HEK293 (cell line): ENCODE results near the gene CHMP6.

ENCODE experiments used
- CTCF ChIA-PET: fragments of 350-600 bp; formaldehyde crosslinking; extraction: SDS; loops from one replicate; lab custom pipeline; 2021; ENCODE audit warnings: antibody characterized with exemption; lab: Yijun Ruan, JAX
- POLR2A ChIA-PET: fragments of 300-600 bp; formaldehyde crosslinking; extraction: SDS; loops from one replicate; lab custom pipeline; 2020; ENCODE audit warnings: antibody characterized with exemption, inconsistent platforms; lab: Yijun Ruan, JAX
- H3K27ac ChIP-seq: fragments of 200-500 bp; sonication (Bioruptor generic); 2 replicates; pipeline ENCODE4 v1.5.1; 2014; ENCODE audit warnings: low read depth, low read length, control low read depth, inconsistent platforms; ENCODE audit errors: extremely low read depth
- H3K36me3 ChIP-seq, 2 experiments: fragments of 200-500 bp in 1 of 2; sonication (Bioruptor generic) in 1 of 2; 1 replicate in 1 of 2; 2 replicates in 1 of 2; pipeline ENCODE4 v1.5.1; 2014 to 2017; ENCODE audit warnings: inconsistent platforms in 2 of 2, low read length in 2 of 2; ENCODE audit not compliant: control insufficient read depth in 2 of 2, insufficient read depth in 1 of 2
- H3K4me1 ChIP-seq: fragments of 200-500 bp; sonication (Bioruptor generic); 2 replicates; pipeline ENCODE4 v1.5.1; 2014; ENCODE audit warnings: mild to moderate bottlenecking, low read length, inconsistent platforms; ENCODE audit not compliant: control insufficient read depth, insufficient read depth
- H3K4me3 ChIP-seq: 2 replicates; pipeline ENCODE4 v1.5.1; 2011; ENCODE audit warnings: low read depth, mild to moderate bottlenecking, control low read depth, low read length, moderate library complexity
- H3K9me3 ChIP-seq: fragments of 200-500 bp; sonication (Bioruptor generic); 2 replicates; pipeline ENCODE4 v1.5.1; 2014; ENCODE audit warnings: low read depth, low read length, inconsistent platforms; ENCODE audit not compliant: control insufficient read depth, insufficient read depth
- FEZF1 ChIP-seq: fragments of 450-650 bp; formaldehyde crosslinking; IDR thresholded peaks from 2 replicates; pipeline ENCODE4 v1.5.1; 2016; ENCODE audit warnings: missing biosample characterization, missing genetic modification characterization
- GLIS1 ChIP-seq: fragments of 450-650 bp; formaldehyde crosslinking; IDR thresholded peaks from 2 replicates; pipeline ENCODE4 v1.5.1; 2016; ENCODE audit warnings: missing biosample characterization, missing genetic modification characterization
- MZF1 ChIP-seq: fragments of 450-650 bp; formaldehyde crosslinking; IDR thresholded peaks from 2 replicates; pipeline ENCODE4 v1.5.1; 2017; ENCODE audit warnings: missing biosample characterization, missing genetic modification characterization, borderline replicate concordance
- REPIN1 ChIP-seq: fragments of 450-650 bp; formaldehyde crosslinking; IDR thresholded peaks from 2 replicates; pipeline ENCODE4 v1.5.1; 2017; ENCODE audit warnings: missing biosample characterization, missing genetic modification characterization, low read depth
- ZBTB21 ChIP-seq: fragments of 450-650 bp; formaldehyde crosslinking; IDR thresholded peaks from 2 replicates; pipeline ENCODE4 v1.5.1; 2017; ENCODE audit warnings: missing biosample characterization, missing genetic modification characterization
- ZIC2 ChIP-seq: fragments of 450-650 bp; formaldehyde crosslinking; IDR thresholded peaks from 2 replicates; pipeline ENCODE4 v1.5.1; 2016; ENCODE audit warnings: missing biosample characterization, missing genetic modification characterization
- ZNF132 ChIP-seq: fragments of 450-650 bp; formaldehyde crosslinking; IDR thresholded peaks from 2 replicates; pipeline ENCODE4 v1.5.1; 2017; ENCODE audit warnings: missing biosample characterization, missing genetic modification characterization, borderline replicate concordance
- ZNF140 ChIP-seq: fragments of 450-650 bp; formaldehyde crosslinking; IDR thresholded peaks from 2 replicates; pipeline ENCODE4 v1.5.1; 2016; ENCODE audit warnings: missing biosample characterization, missing genetic modification characterization
- ZNF146 ChIP-seq: fragments of 450-650 bp; formaldehyde crosslinking; IDR thresholded peaks from 2 replicates; pipeline ENCODE4 v1.5.1; 2016; ENCODE audit warnings: missing biosample characterization, missing genetic modification characterization
- ZNF24 ChIP-seq: fragments of 450-650 bp; formaldehyde crosslinking; IDR thresholded peaks from 2 replicates; pipeline ENCODE4 v1.5.1; 2016; ENCODE audit warnings: missing biosample characterization, missing genetic modification characterization
- ZNF776 ChIP-seq: fragments of 450-650 bp; formaldehyde crosslinking; IDR thresholded peaks from 2 replicates; pipeline ENCODE4 v1.5.0; 2017; ENCODE audit warnings: missing biosample characterization, missing genetic modification characterization, borderline replicate concordance
- TF ChIP-seq, protein P1 (sequence below): fragments of 450-650 bp; formaldehyde crosslinking; IDR thresholded peaks from 2 replicates; pipeline ENCODE4 v1.5.1; 2016; ENCODE audit warnings: missing biosample characterization, missing genetic modification characterization, low read depth
- TF ChIP-seq, protein P2 (sequence below): fragments of 450-650 bp; formaldehyde crosslinking; IDR thresholded peaks from 2 replicates; pipeline ENCODE4 v1.5.1; 2016; ENCODE audit warnings: missing biosample characterization, missing genetic modification characterization
- TF ChIP-seq, protein P3 (sequence below): fragments of 450-650 bp; formaldehyde crosslinking; IDR thresholded peaks from 2 replicates; pipeline ENCODE4 v1.5.1; 2016; ENCODE audit warnings: missing biosample characterization, missing genetic modification characterization
- TF ChIP-seq, protein P4 (sequence below): fragments of 450-650 bp; formaldehyde crosslinking; IDR thresholded peaks from 2 replicates; pipeline ENCODE4 v1.5.1; 2016; ENCODE audit warnings: missing biosample characterization, missing genetic modification characterization

The CHMP6 gene

GRCh38 chr17:80971704-80972304 is 19.8 kb upstream of the CHMP6 start:
- ChIA-PET CTCF (interaction anchor here (0.7 to 1.0 kb wide), 3 partner anchors 10 to 670 kb away, joined by 3 to 4 read pairs (median 3); no protein-coding TSS in a partner anchor), POLR2A (no interaction called here)
- no peaks in the 10 kb centered on the region for H3K4me1 ChIP-seq

DNA sequence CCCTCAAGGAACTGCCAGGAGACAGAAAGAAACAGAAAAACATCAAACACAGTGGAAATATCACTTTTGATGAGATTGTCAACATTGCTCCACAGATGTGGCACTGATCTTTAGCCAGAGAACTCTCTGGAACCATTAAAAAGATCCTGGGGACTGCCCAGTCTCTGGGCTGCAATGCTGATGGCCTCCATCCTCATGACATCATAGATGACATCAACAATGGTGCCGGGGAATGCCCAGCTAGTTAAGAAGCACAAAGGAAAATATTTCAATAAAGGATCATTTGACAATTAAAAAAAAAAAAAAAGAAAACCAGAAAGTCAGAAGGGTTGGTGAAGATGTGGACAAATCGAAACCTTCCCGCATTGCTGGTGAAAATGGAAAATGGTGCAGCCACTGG is 14.9 kb upstream of the CHMP6 start:
- Histone ChIP-seq H3K9me3 (no peaks in the 10 kb centered on the region), H3K27ac (no peak overlapping the region), H3K4me3 (no peak overlapping the region), H3K36me3 (no peaks in the 10 kb centered on the region), H3K4me1 (no peaks in the 10 kb centered on the region)
- ChIA-PET POLR2A (no interaction called here), CTCF (interaction anchor here (0.6 to 1.3 kb wide), 2 partner anchors 8 to 550 kb away, joined by 3 to 5 read pairs; no protein-coding TSS in a partner anchor)
- TF ChIP-seq MZF1 (tag by site-specific recombination): no peak
- TF ChIP-seq, protein P1, sequence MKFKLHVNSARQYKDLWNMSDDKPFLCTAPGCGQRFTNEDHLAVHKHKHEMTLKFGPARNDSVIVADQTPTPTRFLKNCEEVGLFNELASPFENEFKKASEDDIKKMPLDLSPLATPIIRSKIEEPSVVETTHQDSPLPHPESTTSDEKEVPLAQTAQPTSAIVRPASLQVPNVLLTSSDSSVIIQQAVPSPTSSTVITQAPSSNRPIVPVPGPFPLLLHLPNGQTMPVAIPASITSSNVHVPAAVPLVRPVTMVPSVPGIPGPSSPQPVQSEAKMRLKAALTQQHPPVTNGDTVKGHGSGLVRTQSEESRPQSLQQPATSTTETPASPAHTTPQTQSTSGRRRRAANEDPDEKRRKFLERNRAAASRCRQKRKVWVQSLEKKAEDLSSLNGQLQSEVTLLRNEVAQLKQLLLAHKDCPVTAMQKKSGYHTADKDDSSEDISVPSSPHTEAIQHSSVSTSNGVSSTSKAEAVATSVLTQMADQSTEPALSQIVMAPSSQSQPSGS (tag by site-specific recombination): 0 out of 2 replicates have a peak, but pooled peaks have one; percentile 25

More at GRCh38 chr17:80971704-80972304, 19.8 kb upstream of the CHMP6 start:
- Histone ChIP-seq H3K4me3 (no peak overlapping the region), H3K9me3 (no peaks in the 10 kb centered on the region), H3K36me3 (no peaks in the 10 kb centered on the region), H3K27ac (no peak overlapping the region)
- TF ChIP-seq GLIS1 (tag by site-specific recombination): no peak
- TF ChIP-seq ZNF132: no peak
- no peak for TF ChIP-seq ZBTB21 (tag by site-specific recombination)
- peak; percentile 58 for TF ChIP-seq ZIC2 (tag by site-specific recombination)
- no peak for TF ChIP-seq FEZF1 (tag by site-specific recombination)
- TF ChIP-seq REPIN1 (tag by site-specific recombination): no peak

- no peak overlapping the region for H3K4me3 ChIP-seq
- no peaks in the 10 kb centered on the region for H3K36me3 ChIP-seq
- H3K4me1 ChIP-seq: no peaks in the 10 kb centered on the region
- no peak overlapping the region for H3K27ac ChIP-seq
- H3K9me3 ChIP-seq: no peaks in the 10 kb centered on the region
- CTCF ChIA-PET: interaction anchor here (1.3 kb wide), 1 partner anchor 550 kb away, joined by 5 read pairs; no protein-coding TSS in a partner anchor
- TF ChIP-seq ZNF140 (peak; percentile 56; the same call in 1 of the 2 replicates), ZNF24 (tag by site-specific recombination) (0 out of 2 replicates have a peak, but pooled peaks have one; percentile 67), ZNF776 (tag by site-specific recombination) (no peak), ZNF146 (tag by site-specific recombination) (peak; percentile 98)
- TF ChIP-seq, protein P2, sequence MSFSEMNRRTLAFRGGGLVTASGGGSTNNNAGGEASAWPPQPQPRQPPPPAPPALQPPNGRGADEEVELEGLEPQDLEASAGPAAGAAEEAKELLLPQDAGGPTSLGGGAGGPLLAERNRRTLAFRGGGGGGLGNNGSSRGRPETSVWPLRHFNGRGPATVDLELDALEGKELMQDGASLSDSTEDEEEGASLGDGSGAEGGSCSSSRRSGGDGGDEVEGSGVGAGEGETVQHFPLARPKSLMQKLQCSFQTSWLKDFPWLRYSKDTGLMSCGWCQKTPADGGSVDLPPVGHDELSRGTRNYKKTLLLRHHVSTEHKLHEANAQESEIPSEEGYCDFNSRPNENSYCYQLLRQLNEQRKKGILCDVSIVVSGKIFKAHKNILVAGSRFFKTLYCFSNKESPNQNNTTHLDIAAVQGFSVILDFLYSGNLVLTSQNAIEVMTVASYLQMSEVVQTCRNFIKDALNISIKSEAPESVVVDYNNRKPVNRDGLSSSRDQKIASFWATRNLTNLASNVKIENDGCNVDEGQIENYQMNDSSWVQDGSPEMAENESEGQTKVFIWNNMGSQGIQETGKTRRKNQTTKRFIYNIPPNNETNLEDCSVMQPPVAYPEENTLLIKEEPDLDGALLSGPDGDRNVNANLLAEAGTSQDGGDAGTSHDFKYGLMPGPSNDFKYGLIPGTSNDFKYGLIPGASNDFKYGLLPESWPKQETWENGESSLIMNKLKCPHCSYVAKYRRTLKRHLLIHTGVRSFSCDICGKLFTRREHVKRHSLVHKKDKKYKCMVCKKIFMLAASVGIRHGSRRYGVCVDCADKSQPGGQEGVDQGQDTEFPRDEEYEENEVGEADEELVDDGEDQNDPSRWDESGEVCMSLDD (tag by site-specific recombination): no peak
- TF ChIP-seq, protein P3, sequence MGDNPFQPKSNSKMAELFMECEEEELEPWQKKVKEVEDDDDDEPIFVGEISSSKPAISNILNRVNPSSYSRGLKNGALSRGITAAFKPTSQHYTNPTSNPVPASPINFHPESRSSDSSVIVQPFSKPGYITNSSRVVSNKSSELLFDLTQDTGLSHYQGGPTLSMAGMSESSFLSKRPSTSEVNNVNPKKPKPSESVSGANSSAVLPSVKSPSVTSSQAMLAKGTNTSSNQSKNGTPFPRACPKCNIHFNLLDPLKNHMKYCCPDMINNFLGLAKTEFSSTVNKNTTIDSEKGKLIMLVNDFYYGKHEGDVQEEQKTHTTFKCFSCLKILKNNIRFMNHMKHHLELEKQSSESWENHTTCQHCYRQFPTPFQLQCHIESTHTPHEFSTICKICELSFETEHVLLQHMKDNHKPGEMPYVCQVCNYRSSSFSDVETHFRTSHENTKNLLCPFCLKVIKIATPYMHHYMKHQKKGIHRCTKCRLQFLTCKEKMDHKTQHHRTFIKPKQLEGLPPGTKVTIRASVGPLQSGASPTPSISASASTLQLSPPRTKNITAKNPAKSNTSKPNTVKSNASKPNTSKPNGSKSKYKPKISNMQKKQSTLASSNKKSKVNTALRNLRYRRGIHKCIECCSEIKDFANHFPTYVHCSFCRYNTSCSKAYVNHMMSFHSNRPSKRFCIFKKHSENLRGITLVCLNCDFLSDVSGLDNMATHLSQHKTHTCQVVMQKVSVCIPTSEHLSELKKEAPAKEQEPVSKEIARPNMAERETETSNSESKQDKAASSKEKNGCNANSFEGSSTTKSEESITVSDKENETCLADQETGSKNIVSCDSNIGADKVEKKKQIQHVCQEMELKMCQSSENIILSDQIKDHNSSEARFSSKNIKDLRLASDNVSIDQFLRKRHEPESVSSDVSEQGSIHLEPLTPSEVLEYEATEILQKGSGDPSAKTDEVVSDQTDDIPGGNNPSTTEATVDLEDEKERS (tag by site-specific recombination): peak; percentile 79; the same call in 1 of the 2 replicates
- TF ChIP-seq, protein P4, sequence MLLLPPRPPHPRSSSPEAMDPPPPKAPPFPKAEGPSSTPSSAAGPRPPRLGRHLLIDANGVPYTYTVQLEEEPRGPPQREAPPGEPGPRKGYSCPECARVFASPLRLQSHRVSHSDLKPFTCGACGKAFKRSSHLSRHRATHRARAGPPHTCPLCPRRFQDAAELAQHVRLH (tag by site-specific recombination): peak; percentile 79
- POLR2A ChIA-PET: interaction anchor here (0.9 kb wide), 1 partner anchor 11 kb away, joined by 3 read pairs; no protein-coding TSS in a partner anchor
Measured at GRCh38 chr17:80977172-80977571, 14.5 kb upstream of the CHMP6 start.
